GM23248 (cell line): ENCODE measurements around the gene ZNRF1.

Experiments
- EZH2 ChIP-seq: fragments of 200-600 bp; sonication (generic); IDR thresholded peaks from 2 replicates; pipeline ENCODE4 v1.6.1; 2018; ENCODE audit warnings: antibody characterized with exemption, mild to moderate bottlenecking; ENCODE audit not compliant: insufficient read depth, poor library complexity, severe bottlenecking
- EZH2phosphoT487 ChIP-seq: fragments of 200-600 bp; sonication (generic); IDR thresholded peaks from 2 replicates; pipeline ENCODE4 v1.6.1; 2018; ENCODE audit warnings: antibody characterized with exemption, moderate library complexity, mild to moderate bottlenecking, low read depth; ENCODE audit not compliant: insufficient read depth

- TF ChIP-seq EZH2 (no peak), EZH2phosphoT487 (no peak)
These were observed 20.8 kb downstream of the ZNRF1 start for GRCh38 chr16:75019586-75019985.
